B cell (primary cell): ENCODE results near the gene KLHL36.

Source experiments
- CTCF ChIP-seq: fragments of 200-600 bp; IDR thresholded peaks from one replicate; pipeline ENCODE4 v1.8.0; 2022; ENCODE audit warnings: antibody characterized with exemption, mild to moderate bottlenecking
- EZH2 ChIP-seq: IDR thresholded peaks from 2 replicates; pipeline ENCODE4 v1.6.1; 2012; ENCODE audit warnings: borderline replicate concordance, low read depth, mild to moderate bottlenecking, moderate library complexity, low read length; ENCODE audit not compliant: insufficient read depth, poor library complexity, severe bottlenecking

- TF ChIP-seq CTCF = no peak
- no peak for TF ChIP-seq EZH2
These were observed 47.7 kb upstream of the KLHL36 start for GRCh38 chr16:84600343-84601229.
